H1 (cell line): ENCODE results near the gene RAB31. TPM values are rescaled to one million over a fixed set of nuclear protein-coding genes. Genes with fewer than 3 reads are reported as not detected.

Experiments used
- CTCF ChIA-PET: fragments of 300-600 bp; sonication (Branson Sonifier 250); formaldehyde crosslinking; loops from one replicate; lab custom pipeline; 2021; ENCODE audit not compliant: partially characterized antibody; lab: Charles Lee
- POLR2A ChIA-PET: fragments of 300-600 bp; sonication (Branson Sonifier 250); formaldehyde crosslinking; loops from one replicate; lab custom pipeline; 2021; ENCODE audit warnings: inconsistent platforms; ENCODE audit not compliant: partially characterized antibody; lab: Charles Lee
- DNase-seq, 2 experiments: peaks; one replicate each; pipeline versions ENCODE4 v3.0.0 to v3.0.0-alpha.2; 2010 to 2022; ENCODE audit warnings: low spot score in 2 of 2, low read depth in 1 of 2, mixed read lengths in 1 of 2
- FAIRE-seq: peaks from 2 replicates; lab custom pipeline; 2011; peaks lifted over from hg19 to GRCh38; lab: Jason Lieb, UNC
- H2AFZ ChIP-seq: 2 replicates; pipeline ENCODE4 v1.8.1; 2012; ENCODE audit warnings: low read length, inconsistent platforms
- H2AK5ac ChIP-seq: 2 replicates; pipeline ENCODE4 v1.6.1; 2013; ENCODE audit warnings: low read depth, low read length
- H2BK120ac ChIP-seq: replicated peaks from 2 replicates; pipeline ENCODE3; 2013; ENCODE audit warnings: low read depth, low read length, inconsistent platforms
- H2BK12ac ChIP-seq: 2 replicates; pipeline ENCODE4 v1.6.1; 2013; ENCODE audit warnings: low read depth, low read length
- H2BK15ac ChIP-seq: 2 replicates; pipeline ENCODE4 v1.6.1; 2013; ENCODE audit warnings: low read length
- H2BK20ac ChIP-seq: 2 replicates; pipeline ENCODE4 v1.6.1; 2013; ENCODE audit warnings: low read length
- H2BK5ac ChIP-seq: 2 replicates; pipeline ENCODE4 v1.6.1; 2013; ENCODE audit warnings: low read depth, low read length
- H3K14ac ChIP-seq: 2 replicates; pipeline ENCODE4 v1.6.1; 2013; ENCODE audit warnings: inconsistent platforms; ENCODE audit not compliant: insufficient read length
- H3K18ac ChIP-seq: 2 replicates; pipeline ENCODE4 v1.6.1; 2013; ENCODE audit warnings: low read length; ENCODE audit errors: extremely low read depth
- H3K23ac ChIP-seq: 2 replicates; pipeline ENCODE4 v1.6.1; 2013; ENCODE audit warnings: inconsistent platforms; ENCODE audit not compliant: insufficient read length
- H3K23me2 ChIP-seq: 2 replicates; pipeline ENCODE4 v1.6.1; 2013; ENCODE audit warnings: low read depth, low read length
- H3K27ac ChIP-seq: 2 replicates; pipeline ENCODE4 v1.6.1; 2011; ENCODE audit warnings: low read depth, low read length, inconsistent platforms
- H3K27me3 ChIP-seq, 4 experiments: replicated peaks in 1 of 4; 1 replicate in 1 of 4; 2 replicates in 3 of 4; pipeline versions ENCODE4 v1.6.1 to v1.8.1; 2011 to 2013; ENCODE audit warnings: low read length in 3 of 4, mild to moderate bottlenecking in 3 of 4, inconsistent platforms in 2 of 4, mixed read lengths in 2 of 4, moderate library complexity in 1 of 4; ENCODE audit not compliant: control insufficient read depth in 3 of 4, insufficient read depth in 3 of 4; ENCODE audit errors: extremely low read depth in 1 of 4
- H3K36me3 ChIP-seq, 4 experiments: 2 replicates each; pipeline versions ENCODE4 v1.6.1 to v1.8.1; 2011 to 2013; ENCODE audit warnings: mild to moderate bottlenecking in 4 of 4, low read length in 3 of 4, moderate library complexity in 2 of 4, control low read depth in 1 of 4, inconsistent platforms in 1 of 4; ENCODE audit not compliant: insufficient read depth in 4 of 4, control insufficient read depth in 2 of 4
- H3K4ac ChIP-seq: replicated peaks from 2 replicates; pipeline ENCODE3; 2013; ENCODE audit warnings: low read length, low read depth, mixed read lengths, inconsistent platforms; ENCODE audit not compliant: insufficient read length
- H3K4me1 ChIP-seq, 4 experiments: replicated peaks in 1 of 4; 1 replicate in 1 of 4; 2 replicates in 3 of 4; pipeline versions ENCODE4 v1.6.1 to v1.8.1; 2011 to 2013; ENCODE audit warnings: low read length in 3 of 4, inconsistent platforms in 2 of 4, mixed read lengths in 1 of 4; ENCODE audit not compliant: insufficient read depth in 4 of 4, control insufficient read depth in 3 of 4
- H3K4me2 ChIP-seq, 2 experiments: 2 replicates each; pipeline versions ENCODE4 v1.6.1 to v1.8.1; 2011 to 2013; ENCODE audit warnings: low read depth in 2 of 2, low read length in 2 of 2, control low read depth in 1 of 2, inconsistent platforms in 1 of 2, mild to moderate bottlenecking in 1 of 2; ENCODE audit not compliant: insufficient read depth in 1 of 2
- H3K4me3 ChIP-seq, 4 experiments: fragments of 200-600, 300-600 bp in 1 of 4; sonication (generic), shearing (Covaris generic), sonication (Bioruptor Twin) in 1 of 4; 2 replicates each; pipeline versions ENCODE4 v1.5.1 to v1.8.1; 2011 to 2016; ENCODE audit warnings: low read length in 4 of 4, low read depth in 3 of 4, control low read depth in 2 of 4, inconsistent platforms in 2 of 4, mild to moderate bottlenecking in 2 of 4, mixed read lengths in 1 of 4, moderate library complexity in 1 of 4; ENCODE audit not compliant: insufficient read depth in 2 of 4; ENCODE audit errors: extremely low read depth in 1 of 4
- H3K56ac ChIP-seq: replicated peaks from 2 replicates; pipeline ENCODE3; 2013; ENCODE audit warnings: low read depth, mild to moderate bottlenecking, mixed read lengths, low read length, inconsistent platforms; ENCODE audit not compliant: insufficient read length
- H3K79me1 ChIP-seq: 2 replicates; pipeline ENCODE4 v1.6.1; 2013; ENCODE audit warnings: low read depth, low read length, control low read depth
- H3K79me2 ChIP-seq, 2 experiments: 2 replicates each; pipeline versions ENCODE4 v1.6.1 to v1.8.1; 2012 to 2013; ENCODE audit warnings: low read length in 2 of 2, mild to moderate bottlenecking in 2 of 2, inconsistent platforms in 1 of 2; ENCODE audit not compliant: insufficient read depth in 2 of 2, control insufficient read depth in 1 of 2
- H3K9ac ChIP-seq, 4 experiments: replicated peaks in 1 of 4; 1 replicate in 1 of 4; 2 replicates in 3 of 4; pipeline versions ENCODE4 v1.6.1 to v1.8.1; 2011 to 2013; ENCODE audit warnings: low read depth in 3 of 4, low read length in 3 of 4, control low read depth in 2 of 4, mild to moderate bottlenecking in 2 of 4, moderate library complexity in 2 of 4, inconsistent platforms in 1 of 4; ENCODE audit errors: extremely low read depth in 1 of 4
- H3K9me3 ChIP-seq, 2 experiments: 2 replicates each; pipeline versions ENCODE4 v1.6.1 to v1.8.1; 2012 to 2013; ENCODE audit warnings: mild to moderate bottlenecking in 2 of 2, moderate library complexity in 2 of 2, control low read depth in 1 of 2, inconsistent platforms in 1 of 2, low read depth in 1 of 2, low read length in 1 of 2, mixed read lengths in 1 of 2; ENCODE audit not compliant: insufficient read depth in 2 of 2
- H4K20me1 ChIP-seq, 2 experiments: replicated peaks in 1 of 2; 2 replicates each; pipeline versions ENCODE3 to v1.8.1; 2011 to 2013; ENCODE audit warnings: inconsistent platforms in 2 of 2, low read length in 2 of 2, mild to moderate bottlenecking in 1 of 2; ENCODE audit not compliant: insufficient read depth in 2 of 2, control insufficient read depth in 1 of 2
- H4K5ac ChIP-seq: 2 replicates; pipeline ENCODE4 v1.6.1; 2013; ENCODE audit warnings: low read length, low read depth, mixed read lengths, inconsistent platforms; ENCODE audit not compliant: insufficient read length
- H4K8ac ChIP-seq: 2 replicates; pipeline ENCODE4 v1.8.0; 2013; ENCODE audit warnings: mild to moderate bottlenecking, moderate library complexity, low read length, inconsistent platforms; ENCODE audit not compliant: insufficient read depth; ENCODE audit errors: extremely low read depth
- H4K91ac ChIP-seq: replicated peaks from 2 replicates; pipeline ENCODE3; 2013; ENCODE audit warnings: low read length, mixed read lengths, inconsistent platforms; ENCODE audit not compliant: insufficient read length
- ATF2 ChIP-seq: IDR thresholded peaks from 2 replicates; pipeline ENCODE4 v1.6.1; 2012; ENCODE audit warnings: low read length, inconsistent platforms
- EGR1 ChIP-seq: IDR thresholded peaks from 2 replicates; pipeline ENCODE4 v1.6.1; 2011; ENCODE audit warnings: low read depth, low read length, borderline replicate concordance
- EP300 ChIP-seq, 2 experiments: IDR thresholded peaks; 1 replicate in 1 of 2; 2 replicates in 1 of 2; pipeline ENCODE4 v1.6.1; 2011 to 2012; ENCODE audit warnings: low read depth in 2 of 2, low read length in 2 of 2, mild to moderate bottlenecking in 2 of 2, borderline replicate concordance in 1 of 2, inconsistent platforms in 1 of 2, moderate library complexity in 1 of 2
- JUND ChIP-seq: IDR thresholded peaks from 2 replicates; pipeline ENCODE4 v1.6.1; 2011; ENCODE audit warnings: mild to moderate bottlenecking, improper control_type of control experiment, low read length
- POU5F1 ChIP-seq: IDR thresholded peaks from 2 replicates; pipeline ENCODE4 v1.6.1; 2011; ENCODE audit warnings: low read depth, mild to moderate bottlenecking, low read length, moderate library complexity
- SIX5 ChIP-seq: IDR thresholded peaks from 2 replicates; pipeline ENCODE4 v1.6.1; 2011; ENCODE audit warnings: mild to moderate bottlenecking, low read depth, low read length
- SRF ChIP-seq: IDR thresholded peaks from 2 replicates; pipeline ENCODE4 v1.6.1; 2011; ENCODE audit warnings: mild to moderate bottlenecking, low read depth, low read length, moderate library complexity
- SUZ12 ChIP-seq: fragments of 200-600 bp; sonication (generic); IDR thresholded peaks from 2 replicates; pipeline ENCODE4 v1.6.1; 2012; ENCODE audit warnings: mild to moderate bottlenecking, inconsistent platforms, low read length, moderate library complexity, mixed read lengths
- YY1 ChIP-seq: IDR thresholded peaks from 2 replicates; pipeline ENCODE4 v1.6.1; 2011; ENCODE audit warnings: low read depth, mild to moderate bottlenecking, low read length
- WGBS, 2 experiments: shearing (Covaris generic) in 1 of 2; methylation state at CpG; one replicate each; pipeline versions ENCODE4 v1.1.6 to v1.1.7; 2013 to 2015; ENCODE audit warnings: low lambda C conversion rate in 2 of 2, mixed read lengths in 2 of 2, inconsistent platforms in 1 of 2, low coverage in 1 of 2, missing lambda C conversion rate in 1 of 2; ENCODE audit not compliant: insufficient replicate concordance in 2 of 2, insufficient coverage in 1 of 2, insufficient read length in 1 of 2; ENCODE audit errors: extremely low coverage in 1 of 2, missing lambda C conversion rate in 1 of 2; 5-methylcytosine and 5-hydroxymethylcytosine counted together
- polyA plus RNA-seq, 7 experiments: library from polyadenylated mRNA; depleted of rRNA in 3 of 7; stranded (reverse) in 5 of 7; unstranded in 2 of 7; fragments of >200 nt in 5 of 7; fragments of 200-250 nt in 2 of 7; gene quantifications; 1 replicate in 5 of 7; 2 replicates in 1 of 7; 4 replicates in 1 of 7; pipeline versions ENCODE4 v1.2.1 to v1.2.3, GENCODE V29; 2011 to 2013; ENCODE audit warnings: missing spikeins in 2 of 7, mixed read lengths in 2 of 7
- total RNA-seq: library from RNA; stranded (reverse); fragmentation: NEBNext Ultra II Directional; extraction: Animal tissue kit (Norgen Biotek cat#: 25700); gene quantifications from 2 replicates; pipeline ENCODE4 v1.2.1, GENCODE V29; 2021

RAB31 gene
- total and polyA plus RNA-seq, 2 of the 8 experiments (the other 6 are each of a cell fraction or from before 2014, with no cell fraction given): 15.2 to 40.9 TPM

GRCh38 chr18:9665314-9665713 is 42.8 kb upstream of the RAB31 start:
- Histone ChIP-seq H2AFZ (no peak overlapping the region), H2BK15ac (no peak overlapping the region), H3K79me1 (no peaks in the 10 kb centered on the region), H3K36me3 (no peaks in the 10 kb centered on the region), H3K4me3 (no peak overlapping the region), H3K23ac (no peak overlapping the region), H2BK20ac (no peak overlapping the region), H4K20me1 (no peaks in the 10 kb centered on the region), H3K4me2 (no peak overlapping the region), H2AK5ac (no peak overlapping the region), H3K56ac (no peak overlapping the region), H2BK120ac (no peak overlapping the region), H3K18ac (no peak overlapping the region), H4K8ac (no peak overlapping the region), H3K9ac (no peak overlapping the region), H3K4me1 (no peaks in the 10 kb centered on the region), H2BK5ac (no peak overlapping the region), H3K4ac (no peak overlapping the region), H3K27me3 (no peaks in the 10 kb centered on the region), H3K79me2 (no peaks in the 10 kb centered on the region), H3K27ac (no peak overlapping the region), H3K9me3 (no peaks in the 10 kb centered on the region), H4K5ac (no peak overlapping the region), H3K14ac (no peak overlapping the region), H4K91ac (no peak overlapping the region), H2BK12ac (no peak overlapping the region), H3K23me2 (no peaks in the 10 kb centered on the region)
- FAIRE-seq (no peak), DNase-seq (no peak)
- WGBS, 2 experiments: 91% methylated on average over 3 of the region's 3 CpGs; no CpG with 5 or more reads in 1 of the 2 experiments
- TF ChIP-seq SRF (no peak), POU5F1 (no peak), SIX5 (no peak), YY1 (no peak), JUND (no peak), EP300 (IDR thresholded peaks at IDR 0.05; ENCODE audit: borderline replicate concordance in 1 of 2, low read depth in 2 of 2, low read length in 2 of 2) (no peak), ATF2 (no peak), EGR1 (no peak), SUZ12 (no peak)
- ChIA-PET POLR2A (no interaction called here), CTCF (interaction anchor here (2.1 kb wide), 1 partner anchor 90 kb away, joined by 6 read pairs; no protein-coding TSS in a partner anchor)
